ENCODE results near the gene SCN4B. TPM values are rescaled to one million over a fixed set of nuclear protein-coding genes. Genes with fewer than 3 reads are reported as not detected.

SCN4B gene
- total and polyA plus RNA-seq, 9 donors = 2.4 to 5.1 (median 4.0) TPM

GRCh38 chr11:118143661-118144185 is 8.9 kb downstream of the SCN4B start:
- H3K4me1 ChIP-seq (ENCODE audit: control insufficient read depth, insufficient read depth, low read length) = peaks cover 7% of the 10 kb centered on the region
- H3K9me3 ChIP-seq (replicated peaks; ENCODE audit: control insufficient read depth, low read depth, low read length) = no peaks in the 10 kb centered on the region

GRCh38 chr11:118142809-118143208 is 9.8 kb downstream of the SCN4B start:
- 36% methylated on average over 6 of the region's 6 CpGs for WGBS (ENCODE audit: insufficient coverage)
- Histone ChIP-seq H3K36me3 (ENCODE audit: control insufficient read depth, insufficient read depth, low read length) (no peaks in the 10 kb centered on the region), H3K4me1 (ENCODE audit: control insufficient read depth, insufficient read depth, low read length) (peaks cover 7% of the 10 kb centered on the region), H3K27me3 (ENCODE audit: control insufficient read depth, insufficient read depth, low read length) (peaks cover 62% of the 10 kb centered on the region), H3K9me3 (replicated peaks; ENCODE audit: control insufficient read depth, low read depth, low read length) (no peaks in the 10 kb centered on the region), H3K4me3 (ENCODE audit: low read length) (no peak overlapping the region), H3K27ac (ENCODE audit: low read length) (no peak overlapping the region)
- DNase-seq = peak; percentile 56

More at GRCh38 chr11:118143661-118144185, 8.9 kb downstream of the SCN4B start:
- Histone ChIP-seq H3K36me3 (ENCODE audit: control insufficient read depth, insufficient read depth, low read length) (no peaks in the 10 kb centered on the region), H3K27ac (ENCODE audit: low read length) (no peak overlapping the region), H3K4me3 (ENCODE audit: low read length) (no peak overlapping the region), H3K27me3 (ENCODE audit: control insufficient read depth, insufficient read depth, low read length) (peaks cover 67% of the 10 kb centered on the region)
- 77% methylated on average over 6 of the region's 12 CpGs for WGBS (ENCODE audit: insufficient coverage)
- no peak for DNase-seq

- no peak overlapping the region for H3K27ac ChIP-seq (ENCODE audit: low read length)
These were observed 10.5 kb downstream of the SCN4B start for GRCh38 chr11:118142081-118142480.

GRCh38 chr11:118139578-118139977 is 13.0 kb downstream of the SCN4B start:
- Histone ChIP-seq H3K36me3 (ENCODE audit: control insufficient read depth, insufficient read depth, low read length) (no peaks in the 10 kb centered on the region), H3K27me3 (ENCODE audit: control insufficient read depth, insufficient read depth, low read length) (peaks cover 45% of the 10 kb centered on the region), H3K4me3 (ENCODE audit: low read length) (no peak overlapping the region), H3K9me3 (replicated peaks; ENCODE audit: control insufficient read depth, low read depth, low read length) (no peaks in the 10 kb centered on the region), H3K27ac (ENCODE audit: low read length) (no peak overlapping the region), H3K4me1 (ENCODE audit: control insufficient read depth, insufficient read depth, low read length) (no peaks in the 10 kb centered on the region)
- DNase-seq = no peak
- WGBS (ENCODE audit: insufficient coverage) = 29% methylated on average over 1 of the region's 1 CpG

More at GRCh38 chr11:118142081-118142480, 10.5 kb downstream of the SCN4B start:
- Histone ChIP-seq H3K4me1 (ENCODE audit: control insufficient read depth, insufficient read depth, low read length) (peaks cover 5% of the 10 kb centered on the region), H3K9me3 (replicated peaks; ENCODE audit: control insufficient read depth, low read depth, low read length) (no peaks in the 10 kb centered on the region), H3K4me3 (ENCODE audit: low read length) (no peak overlapping the region), H3K27me3 (ENCODE audit: control insufficient read depth, insufficient read depth, low read length) (peaks cover 57% of the 10 kb centered on the region), H3K36me3 (ENCODE audit: control insufficient read depth, insufficient read depth, low read length) (no peaks in the 10 kb centered on the region)
- no peak for DNase-seq
- 52% methylated on average over 2 of the region's 2 CpGs for WGBS (ENCODE audit: insufficient coverage)

GRCh38 chr11:118138839-118139420 is 13.7 kb downstream of the SCN4B start:
- WGBS (ENCODE audit: insufficient coverage) = 38% methylated on average over 8 of the region's 10 CpGs
- Histone ChIP-seq H3K27me3 (ENCODE audit: control insufficient read depth, insufficient read depth, low read length) (peaks cover 39% of the 10 kb centered on the region), H3K36me3 (ENCODE audit: control insufficient read depth, insufficient read depth, low read length) (no peaks in the 10 kb centered on the region)

GRCh38 chr11:118136801-118137200 is 15.8 kb downstream of the SCN4B start:
- H3K36me3 ChIP-seq (ENCODE audit: control insufficient read depth, insufficient read depth, low read length) = no peaks in the 10 kb centered on the region
- 28% methylated on average over 5 of the region's 10 CpGs for WGBS (ENCODE audit: insufficient coverage)
- H3K27me3 ChIP-seq (ENCODE audit: control insufficient read depth, insufficient read depth, low read length) = peaks cover 26% of the 10 kb centered on the region
- no peak overlapping the region for H3K27ac ChIP-seq (ENCODE audit: low read length)
- no peaks in the 10 kb centered on the region for H3K4me1 ChIP-seq (ENCODE audit: control insufficient read depth, insufficient read depth, low read length)
- no peak for DNase-seq
- no peak overlapping the region for H3K4me3 ChIP-seq (ENCODE audit: low read length)
- no peaks in the 10 kb centered on the region for H3K9me3 ChIP-seq (replicated peaks; ENCODE audit: control insufficient read depth, low read depth, low read length)

More at GRCh38 chr11:118138839-118139420, 13.7 kb downstream of the SCN4B start:
- DNase-seq = no peak
- no peak overlapping the region for H3K27ac ChIP-seq (ENCODE audit: low read length)
- H3K4me1 ChIP-seq (ENCODE audit: control insufficient read depth, insufficient read depth, low read length) = no peaks in the 10 kb centered on the region
- H3K4me3 ChIP-seq (ENCODE audit: low read length) = no peak overlapping the region
- no peaks in the 10 kb centered on the region for H3K9me3 ChIP-seq (replicated peaks; ENCODE audit: control insufficient read depth, low read depth, low read length)

GRCh38 chr11:118136341-118136740 is 16.3 kb downstream of the SCN4B start:
- H3K36me3 ChIP-seq (ENCODE audit: control insufficient read depth, insufficient read depth, low read length) = no peaks in the 10 kb centered on the region
- no CpG with 5 or more reads among the region's 2 CpGs for WGBS (ENCODE audit: insufficient coverage)
- DNase-seq = no peak
- H3K4me1 ChIP-seq (ENCODE audit: control insufficient read depth, insufficient read depth, low read length) = no peaks in the 10 kb centered on the region
- H3K27ac ChIP-seq (ENCODE audit: low read length) = no peak overlapping the region
- no peak overlapping the region for H3K4me3 ChIP-seq (ENCODE audit: low read length)
- H3K9me3 ChIP-seq (replicated peaks; ENCODE audit: control insufficient read depth, low read depth, low read length) = no peaks in the 10 kb centered on the region
- peaks cover 25% of the 10 kb centered on the region for H3K27me3 ChIP-seq (ENCODE audit: control insufficient read depth, insufficient read depth, low read length)

GRCh38 chr11:118135796-118136165 is 16.8 kb downstream of the SCN4B start:
- H3K27me3 ChIP-seq (ENCODE audit: control insufficient read depth, insufficient read depth, low read length) = peaks cover 20% of the 10 kb centered on the region
- 86% methylated on average over 1 of the region's 5 CpGs for WGBS (ENCODE audit: insufficient coverage)
- H3K27ac ChIP-seq (ENCODE audit: low read length) = no peak overlapping the region
- DNase-seq = no peak
- H3K9me3 ChIP-seq (replicated peaks; ENCODE audit: control insufficient read depth, low read depth, low read length) = no peaks in the 10 kb centered on the region
- no peak overlapping the region for H3K4me3 ChIP-seq (ENCODE audit: low read length)
- no peaks in the 10 kb centered on the region for H3K36me3 ChIP-seq (ENCODE audit: control insufficient read depth, insufficient read depth, low read length)
- H3K4me1 ChIP-seq (ENCODE audit: control insufficient read depth, insufficient read depth, low read length) = no peaks in the 10 kb centered on the region

GRCh38 chr11:118135051-118135795 is 17.4 kb downstream of the SCN4B start:
- DNase-seq = no peak
- no peak overlapping the region for H3K4me3 ChIP-seq (ENCODE audit: low read length)
- 80% methylated on average over 1 of the region's 7 CpGs for WGBS (ENCODE audit: insufficient coverage)
- H3K27me3 ChIP-seq (ENCODE audit: control insufficient read depth, insufficient read depth, low read length) = peaks cover 18% of the 10 kb centered on the region
- H3K9me3 ChIP-seq (replicated peaks; ENCODE audit: control insufficient read depth, low read depth, low read length) = no peaks in the 10 kb centered on the region
- H3K36me3 ChIP-seq (ENCODE audit: control insufficient read depth, insufficient read depth, low read length) = no peaks in the 10 kb centered on the region
- no peak overlapping the region for H3K27ac ChIP-seq (ENCODE audit: low read length)
- H3K4me1 ChIP-seq (ENCODE audit: control insufficient read depth, insufficient read depth, low read length) = no peaks in the 10 kb centered on the region

GRCh38 chr11:118133816-118134215 is 18.8 kb downstream of the SCN4B start:
- Histone ChIP-seq H3K27me3 (ENCODE audit: control insufficient read depth, insufficient read depth, low read length) (peaks cover 13% of the 10 kb centered on the region), H3K4me3 (ENCODE audit: low read length) (no peak overlapping the region), H3K4me1 (ENCODE audit: control insufficient read depth, insufficient read depth, low read length) (no peaks in the 10 kb centered on the region), H3K27ac (ENCODE audit: low read length) (no peak overlapping the region), H3K9me3 (replicated peaks; ENCODE audit: control insufficient read depth, low read depth, low read length) (no peaks in the 10 kb centered on the region), H3K36me3 (ENCODE audit: control insufficient read depth, insufficient read depth, low read length) (no peaks in the 10 kb centered on the region)
- WGBS (ENCODE audit: insufficient coverage) = 66% methylated on average over 7 of the region's 10 CpGs
- DNase-seq = no peak
